GM12878 (cell line): Measurements from ENCODE around the gene SLC35G6. TPM values are rescaled to one million over a fixed set of nuclear protein-coding genes. Genes with fewer than 3 reads are reported as not detected.
A peak's percentile ranks its signal among the peaks of the same experiment; 100 is the strongest.

Experiments
- ATAC-seq: fragments of 200-7000 bp; cut with Tn5 transposase; 3 replicates; pipeline ENCODE4 v1.9.1; 2020; ENCODE audit warnings: mild to moderate bottlenecking, moderate library complexity
- BruUV-seq: library from RNA; stranded (reverse); fragments of 400-500 nt; replicated peaks from 2 replicates; lab custom pipeline; 2021; lab: Mats Ljungman, UMichigan
- CTCF ChIA-PET: fragments of 300-600 bp; sonication (Branson Sonifier 250); formaldehyde crosslinking; extraction: SDS; loops from one replicate; lab custom pipeline; 2021; ENCODE audit warnings: inconsistent platforms; lab: Yijun Ruan, JAX
- POLR2A ChIA-PET: fragments of 350-600 bp; formaldehyde crosslinking; extraction: SDS; loops from one replicate; lab custom pipeline; 2021; ENCODE audit warnings: inconsistent platforms; lab: Charles Lee
- RAD21 ChIA-PET: fragments of 300-600 bp; sonication (Branson Sonifier 250); formaldehyde crosslinking; loops from one replicate; lab custom pipeline; 2023; ENCODE audit warnings: antibody characterized with exemption; ENCODE audit not compliant: unreplicated experiment; lab: Charles Lee
- SMC1A ChIA-PET: fragments of 300-600 bp; sonication (Branson Sonifier 250); formaldehyde crosslinking; loops from one replicate; lab custom pipeline; 2023; ENCODE audit not compliant: unreplicated experiment, uncharacterized antibody; lab: Charles Lee
- DNase-seq: peaks from one replicate; pipeline ENCODE4 v3.0.0-alpha.2; 2011; ENCODE audit warnings: low read depth, low spot score
- FAIRE-seq: peaks from 3 replicates; lab custom pipeline; 2011; peaks lifted over from hg19 to GRCh38; lab: Jason Lieb, UNC
- H2AFZ ChIP-seq: 2 replicates; pipeline ENCODE4 v1.6.0; 2011; ENCODE audit warnings: low read depth, low read length, control low read depth; ENCODE audit not compliant: control insufficient read depth
- H3K27ac ChIP-seq: 2 replicates; pipeline ENCODE4 v1.5.1; 2011; ENCODE audit warnings: control low read depth; ENCODE audit not compliant: control insufficient read depth, insufficient read depth
- H3K27me3 ChIP-seq, 2 experiments: replicated peaks in 1 of 2; 2 replicates each; pipeline versions ENCODE4 v1.6.0 to v1.6.1; 2011; ENCODE audit warnings: low read length in 1 of 2; ENCODE audit not compliant: control insufficient read depth in 2 of 2, insufficient read depth in 2 of 2
- H3K36me3 ChIP-seq, 2 experiments: 2 replicates each; pipeline ENCODE4 v1.5.1; 2011; ENCODE audit warnings: low read length in 1 of 2; ENCODE audit not compliant: control insufficient read depth in 2 of 2, insufficient read depth in 2 of 2
- H3K4me1 ChIP-seq: 2 replicates; pipeline ENCODE4 v1.6.1; 2011; ENCODE audit warnings: mild to moderate bottlenecking, low read length, moderate library complexity, mixed read lengths; ENCODE audit not compliant: control insufficient read depth, insufficient read depth
- H3K4me2 ChIP-seq: 2 replicates; pipeline ENCODE4 v1.6.0; 2011; ENCODE audit warnings: control low read depth; ENCODE audit not compliant: control insufficient read depth, insufficient read depth
- H3K4me3 ChIP-seq: fragments of 200-600 bp; sonication (generic); 2 replicates; pipeline ENCODE4 v1.5.1; 2016
- H3K79me2 ChIP-seq: 2 replicates; pipeline ENCODE4 v1.6.0; 2011; ENCODE audit warnings: low read length; ENCODE audit not compliant: control insufficient read depth, insufficient read depth
- H3K9ac ChIP-seq: 2 replicates; pipeline ENCODE4 v1.8.0; 2011; ENCODE audit warnings: low read length, control low read depth, mixed read lengths; ENCODE audit not compliant: control insufficient read depth, insufficient read depth
- H3K9me3 ChIP-seq: replicated peaks from 3 replicates; pipeline ENCODE4 v1.5.1; 2011; ENCODE audit warnings: mild to moderate bottlenecking, low read length; ENCODE audit not compliant: control insufficient read depth, insufficient read depth
- H4K20me1 ChIP-seq: 2 replicates; pipeline ENCODE4 v1.6.0; 2011; ENCODE audit not compliant: control insufficient read depth, insufficient read depth
- BCL3 ChIP-seq: IDR thresholded peaks from 2 replicates; pipeline ENCODE4 v1.6.1; 2011; ENCODE audit warnings: borderline replicate concordance, low read depth, mild to moderate bottlenecking, moderate library complexity, low read length; ENCODE audit not compliant: insufficient read depth, poor library complexity, severe bottlenecking
- GATAD2B ChIP-seq: fragments of 450-650 bp; conservative IDR thresholded peaks from 2 replicates; pipeline ENCODE4 v1.6.1; 2017; ENCODE audit warnings: low read depth, mild to moderate bottlenecking, moderate library complexity
- LARP7 ChIP-seq: fragments of 450-650 bp; IDR thresholded peaks from 2 replicates; pipeline ENCODE4 v1.6.1; 2017; ENCODE audit warnings: mild to moderate bottlenecking
- MLLT1 ChIP-seq: fragments of 450-650 bp; IDR thresholded peaks from 2 replicates; pipeline ENCODE4 v1.6.1; 2016; ENCODE audit warnings: mild to moderate bottlenecking
- POLR2AphosphoS5 ChIP-seq: IDR thresholded peaks from 2 replicates; pipeline ENCODE4 v1.6.1; 2011; ENCODE audit warnings: mild to moderate bottlenecking, low read length, inconsistent platforms
- SP1 ChIP-seq: IDR thresholded peaks from one replicate; pipeline ENCODE4 v1.6.1; 2011; ENCODE audit warnings: low read depth, low read length
- ZNF687 ChIP-seq: fragments of 450-650 bp; IDR thresholded peaks from 2 replicates; pipeline ENCODE4 v1.6.1; 2017; ENCODE audit warnings: mild to moderate bottlenecking, moderate library complexity
- WGBS: methylation state at CpG from one replicate; pipeline ENCODE4 v1.1.6; 2016; ENCODE audit warnings: low lambda C conversion rate; ENCODE audit not compliant: insufficient replicate concordance, insufficient coverage; ENCODE audit errors: missing lambda C conversion rate; 5-methylcytosine and 5-hydroxymethylcytosine counted together
- in situ Hi-C: fragments of 300-500 bp; cut with MboI; formaldehyde crosslinking; loops from 9 replicates; pipeline ENCODE4 v1.14.3; 2018; ENCODE audit warnings: mixed read lengths
- intact Hi-C: fragments of 100-400 bp; cut with micrococcal nuclease; formaldehyde crosslinking; loops from one replicate; pipeline ENCODE4 v1.14.2; 2022; ENCODE audit not compliant: unreplicated experiment
- polyA plus RNA-seq, 11 experiments: library from polyadenylated mRNA; depleted of rRNA in 4 of 11; unstranded in 6 of 11; stranded (reverse) in 5 of 11; fragments of >200 nt; fragmentation: Nextera tagmentation in 4 of 11; fragmentation: Illumina TruSeq in 1 of 11; extraction: Ambion mirVana in 4 of 11; extraction: Trizol in 1 of 11; gene quantifications; 1 replicate in 1 of 11; 2 replicates in 10 of 11; pipeline versions ENCODE4 v1.2.1 to v1.2.3, GENCODE V29; 2011 to 2016; ENCODE audit warnings: inconsistent platforms in 2 of 11, missing spikeins in 2 of 11, low read depth in 1 of 11
- total RNA-seq, 4 experiments: library from RNA; depleted of rRNA in 3 of 4; stranded (reverse); fragments of >200 nt in 3 of 4; fragmentation: Illumina TruSeq in 1 of 4; extraction: Trizol in 1 of 4; gene quantifications; 2 replicates each; pipeline versions ENCODE4 v1.2.1 to v1.2.3, GENCODE V29; 2013 to 2021
- TF ChIP-seq, protein P1 (sequence below): fragments of 450-650 bp; IDR thresholded peaks from 2 replicates; pipeline ENCODE4 v1.6.1; 2014; ENCODE audit warnings: mild to moderate bottlenecking
- TF ChIP-seq, protein P2 (sequence below), 3 experiments: IDR thresholded peaks in 2 of 3; conservative IDR thresholded peaks in 1 of 3; 2 replicates each; pipeline ENCODE4 v1.5.1; 2011; ENCODE audit warnings: low read depth in 3 of 3, low read length in 3 of 3, mild to moderate bottlenecking in 3 of 3, control low read depth in 2 of 3, moderate library complexity in 2 of 3, inconsistent platforms in 1 of 3, mixed read lengths in 1 of 3; ENCODE audit not compliant: control insufficient read depth in 2 of 3, insufficient read depth in 1 of 3; ENCODE audit errors: extremely low read depth in 1 of 3

The SLC35G6 gene
- total and polyA plus RNA-seq, 10 of the 15 experiments (the other 5 are each of a cell fraction or from before 2014, with no cell fraction given) = 0.20 TPM; not detected in 9

DNA sequence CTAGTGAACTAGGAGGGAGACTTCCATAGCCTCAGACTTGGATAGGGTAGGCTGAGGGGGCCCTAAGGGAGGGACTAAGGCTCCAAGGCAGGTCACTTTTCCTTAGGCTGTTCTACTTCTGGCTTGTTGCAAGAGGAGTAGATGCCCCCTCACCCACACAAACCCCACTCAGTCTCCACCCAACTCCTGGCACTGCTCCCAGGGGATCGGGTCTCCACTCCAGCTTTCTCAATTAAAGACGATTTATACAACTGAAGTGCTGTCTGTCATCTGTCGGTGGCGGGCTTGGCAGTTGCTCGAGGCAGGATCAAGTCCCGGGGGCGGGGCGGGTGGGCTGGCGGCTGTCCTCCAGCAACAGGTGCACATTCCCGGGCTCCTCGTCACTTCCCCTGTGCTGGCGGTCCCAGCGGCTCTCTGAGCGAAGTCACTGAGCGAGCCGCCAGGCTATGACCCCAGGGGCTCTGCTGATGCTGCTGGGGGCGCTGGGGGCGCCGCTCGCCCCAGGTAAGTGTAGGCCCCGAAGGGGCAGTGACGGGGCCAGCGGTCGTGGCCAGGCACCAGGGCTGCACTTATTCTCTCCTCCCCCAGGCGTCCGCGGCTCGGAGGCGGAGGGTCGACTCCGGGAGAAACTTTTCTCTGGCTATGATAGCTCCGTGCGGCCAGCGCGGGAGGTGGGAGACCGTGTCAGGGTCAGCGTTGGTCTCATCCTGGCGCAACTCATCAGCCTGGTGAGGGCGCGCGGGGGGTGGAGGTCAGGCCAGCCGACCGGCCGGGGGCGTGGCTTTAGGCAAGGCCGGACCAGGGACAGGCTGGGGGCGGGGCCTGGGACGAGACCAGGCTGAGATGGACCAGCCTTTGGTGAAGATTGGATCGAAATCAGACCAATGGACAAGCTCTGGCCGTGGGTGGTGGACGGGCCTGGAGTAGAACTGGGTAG, 36.3 kb upstream of the SLC35G6 start, which contains the start of gene CHRNB1:
CHRNB1 (plus strand) TSS at position 380 of the 937 bp plus-strand sequence; CDS start at position 447, 67 bp downstream.
- Histone ChIP-seq H3K9me3 (no peaks in the 10 kb centered on the region), H3K27ac (no peak within 1 kb of the TSS), H3K4me1 (peaks cover 16% of the 10 kb centered on the region), H3K79me2 (no peaks in the 10 kb centered on the region), H2AFZ (peak within 1 kb of the TSS; percentile 51; the same call in 1 of the 2 replicates), H3K9ac (peak within 1 kb of the TSS; percentile 29; the same call in 1 of the 2 replicates), H4K20me1 (no peaks in the 10 kb centered on the region), H3K4me3 (peak within 1 kb of the TSS; percentile 55; the same call in 1 of the 2 replicates), H3K27me3 (peaks cover 1 to 5% of the 10 kb centered on the region in 2 experiments; a peak in 3 of 4 replicates), H3K36me3 (no peaks in the 10 kb centered on the region), H3K4me2 (peak within 1 kb of the TSS; percentile 97)
- RAD21 ChIA-PET = interaction anchor here (0.6 to 2.7 kb wide), 4 partner anchors 10 to 116 kb away, joined by 3 to 9 read pairs (median 4); partner anchors contain the start of gene TMEM102
- POLR2A ChIA-PET = interaction anchor here (0.5 to 5.4 kb wide), 9 partner anchors 8 to 191 kb away, joined by 3 to 52 read pairs (median 3); partner anchors contain the start of genes TMEM102 and ZBTB4
- 5% methylated on average over 46 of the region's 51 CpGs for WGBS
- intact Hi-C loops = no loop called here
- ATAC-seq = peak; percentile 71
- CTCF ChIA-PET = interaction anchor here (0.6 to 2.7 kb wide), 4 partner anchors 8 to 116 kb away, joined by 3 to 10 read pairs (median 7); partner anchors contain the start of gene SENP3
- no TSS peak for BruUV-seq
- FAIRE-seq = no peak
- DNase-seq = no peak
- in situ Hi-C loops = no loop called here
- SMC1A ChIA-PET = interaction anchor here (1.1 to 1.5 kb wide), 3 partner anchors 10 to 115 kb away, joined by 3 to 7 read pairs (median 4); no protein-coding TSS in a partner anchor
- TF ChIP-seq SP1 = no peak
- TF ChIP-seq, protein P1, sequence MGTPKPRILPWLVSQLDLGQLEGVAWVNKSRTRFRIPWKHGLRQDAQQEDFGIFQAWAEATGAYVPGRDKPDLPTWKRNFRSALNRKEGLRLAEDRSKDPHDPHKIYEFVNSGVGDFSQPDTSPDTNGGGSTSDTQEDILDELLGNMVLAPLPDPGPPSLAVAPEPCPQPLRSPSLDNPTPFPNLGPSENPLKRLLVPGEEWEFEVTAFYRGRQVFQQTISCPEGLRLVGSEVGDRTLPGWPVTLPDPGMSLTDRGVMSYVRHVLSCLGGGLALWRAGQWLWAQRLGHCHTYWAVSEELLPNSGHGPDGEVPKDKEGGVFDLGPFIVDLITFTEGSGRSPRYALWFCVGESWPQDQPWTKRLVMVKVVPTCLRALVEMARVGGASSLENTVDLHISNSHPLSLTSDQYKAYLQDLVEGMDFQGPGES = no peak
- TF ChIP-seq LARP7 = 0 out of 2 replicates have a peak, but pooled peaks have one; percentile 33
- TF ChIP-seq, protein P2, sequence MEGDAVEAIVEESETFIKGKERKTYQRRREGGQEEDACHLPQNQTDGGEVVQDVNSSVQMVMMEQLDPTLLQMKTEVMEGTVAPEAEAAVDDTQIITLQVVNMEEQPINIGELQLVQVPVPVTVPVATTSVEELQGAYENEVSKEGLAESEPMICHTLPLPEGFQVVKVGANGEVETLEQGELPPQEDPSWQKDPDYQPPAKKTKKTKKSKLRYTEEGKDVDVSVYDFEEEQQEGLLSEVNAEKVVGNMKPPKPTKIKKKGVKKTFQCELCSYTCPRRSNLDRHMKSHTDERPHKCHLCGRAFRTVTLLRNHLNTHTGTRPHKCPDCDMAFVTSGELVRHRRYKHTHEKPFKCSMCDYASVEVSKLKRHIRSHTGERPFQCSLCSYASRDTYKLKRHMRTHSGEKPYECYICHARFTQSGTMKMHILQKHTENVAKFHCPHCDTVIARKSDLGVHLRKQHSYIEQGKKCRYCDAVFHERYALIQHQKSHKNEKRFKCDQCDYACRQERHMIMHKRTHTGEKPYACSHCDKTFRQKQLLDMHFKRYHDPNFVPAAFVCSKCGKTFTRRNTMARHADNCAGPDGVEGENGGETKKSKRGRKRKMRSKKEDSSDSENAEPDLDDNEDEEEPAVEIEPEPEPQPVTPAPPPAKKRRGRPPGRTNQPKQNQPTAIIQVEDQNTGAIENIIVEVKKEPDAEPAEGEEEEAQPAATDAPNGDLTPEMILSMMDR (IDR thresholded peaks at IDR 0.05 in 2 of 3, conservative IDR thresholded peaks at IDR 0.05 in 1 of 3; ENCODE audit: control insufficient read depth in 2 of 3, extremely low read depth in 1 of 3, insufficient read depth in 1 of 3, low read depth in 3 of 3, low read length in 3 of 3) = peak in 1 of 3 experiments; percentile 11; a peak in 1 of 6 replicates
- peak; percentile 46; the same call in 1 of the 2 replicates for TF ChIP-seq GATAD2B
- no peak for TF ChIP-seq ZNF687
- TF ChIP-seq MLLT1 = peak; percentile 66; the same call in 1 of the 2 replicates
- no peak for TF ChIP-seq POLR2AphosphoS5
- TF ChIP-seq BCL3 = no peak
